HepG2 (cell line): ENCODE measurements around the gene TPSB2.

Experiments
- POLR2AphosphoS5 ChIP-seq: IDR thresholded peaks from 2 replicates; pipeline ENCODE4 v1.6.1; 2012; ENCODE audit warnings: low read depth, low read length
- RFX5 ChIP-seq: IDR thresholded peaks from 2 replicates; pipeline ENCODE4 v1.6.1; 2011; ENCODE audit warnings: low read depth, low read length, improper control_type of control experiment
- ZNF263 ChIP-seq: sonication (generic); formaldehyde crosslinking; IDR thresholded peaks from 2 replicates; pipeline ENCODE4 v1.4.0; 2020; ENCODE audit warnings: missing genetic modification reagents
- TF ChIP-seq, protein P1 (sequence below): sonication (generic); formaldehyde crosslinking; IDR thresholded peaks from 2 replicates; pipeline ENCODE4 v1.4.0; 2020; ENCODE audit warnings: mild to moderate bottlenecking, missing genetic modification reagents
- TF ChIP-seq, protein P2 (sequence below), 2 experiments: IDR thresholded peaks; 2 replicates each; pipeline ENCODE4 v1.6.1; 2011 to 2012; ENCODE audit warnings: low read length in 2 of 2, borderline replicate concordance in 1 of 2, low read depth in 1 of 2, mild to moderate bottlenecking in 1 of 2, moderate library complexity in 1 of 2

DNA sequence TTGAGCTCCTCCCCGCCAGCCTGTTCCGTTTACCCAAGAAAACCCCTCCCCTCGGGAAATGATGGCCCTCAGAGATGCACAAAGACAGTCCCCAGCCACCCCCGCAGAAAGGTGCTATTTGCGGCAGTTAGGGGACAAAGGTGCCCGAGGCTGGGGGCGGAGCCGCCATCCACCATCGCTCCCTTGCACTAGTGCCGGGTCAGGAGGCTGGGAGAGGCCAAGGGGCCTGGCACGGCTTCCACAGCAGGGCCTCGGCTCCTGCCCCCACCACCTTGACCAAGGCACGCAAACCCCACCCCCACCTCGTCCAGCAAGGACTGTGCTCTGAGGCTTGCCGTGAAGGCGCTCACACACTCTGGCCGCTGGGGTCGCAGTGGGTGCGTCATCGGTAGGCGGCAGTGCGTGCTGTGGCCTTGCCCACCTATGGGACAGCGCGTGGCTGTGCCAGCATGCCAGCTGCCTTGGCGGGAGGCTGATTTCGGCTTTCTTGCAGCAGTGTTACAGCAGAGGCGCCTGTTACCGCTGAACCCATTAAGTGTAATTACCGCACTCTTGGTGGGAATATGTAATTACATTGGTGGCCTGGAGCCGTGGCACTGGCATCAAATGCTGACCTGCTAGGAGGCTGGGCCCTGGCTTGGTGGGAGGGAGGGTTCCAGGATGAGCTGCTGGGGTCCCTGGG lies 36.7 kb downstream of the TPSB2 start:
- TF ChIP-seq, protein P1, sequence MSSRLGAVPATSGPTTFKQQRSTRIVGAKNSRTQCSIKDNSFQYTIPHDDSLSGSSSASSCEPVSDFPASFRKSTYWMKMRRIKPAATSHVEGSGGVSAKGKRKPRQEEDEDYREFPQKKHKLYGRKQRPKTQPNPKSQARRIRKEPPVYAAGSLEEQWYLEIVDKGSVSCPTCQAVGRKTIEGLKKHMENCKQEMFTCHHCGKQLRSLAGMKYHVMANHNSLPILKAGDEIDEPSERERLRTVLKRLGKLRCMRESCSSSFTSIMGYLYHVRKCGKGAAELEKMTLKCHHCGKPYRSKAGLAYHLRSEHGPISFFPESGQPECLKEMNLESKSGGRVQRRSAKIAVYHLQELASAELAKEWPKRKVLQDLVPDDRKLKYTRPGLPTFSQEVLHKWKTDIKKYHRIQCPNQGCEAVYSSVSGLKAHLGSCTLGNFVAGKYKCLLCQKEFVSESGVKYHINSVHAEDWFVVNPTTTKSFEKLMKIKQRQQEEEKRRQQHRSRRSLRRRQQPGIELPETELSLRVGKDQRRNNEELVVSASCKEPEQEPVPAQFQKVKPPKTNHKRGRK (CRISPR knock-in tag), result no peak
- TF ChIP-seq ZNF263 (CRISPR knock-in tag) (no peak), RFX5 (no peak), POLR2AphosphoS5 (no peak)
- TF ChIP-seq, protein P2, sequence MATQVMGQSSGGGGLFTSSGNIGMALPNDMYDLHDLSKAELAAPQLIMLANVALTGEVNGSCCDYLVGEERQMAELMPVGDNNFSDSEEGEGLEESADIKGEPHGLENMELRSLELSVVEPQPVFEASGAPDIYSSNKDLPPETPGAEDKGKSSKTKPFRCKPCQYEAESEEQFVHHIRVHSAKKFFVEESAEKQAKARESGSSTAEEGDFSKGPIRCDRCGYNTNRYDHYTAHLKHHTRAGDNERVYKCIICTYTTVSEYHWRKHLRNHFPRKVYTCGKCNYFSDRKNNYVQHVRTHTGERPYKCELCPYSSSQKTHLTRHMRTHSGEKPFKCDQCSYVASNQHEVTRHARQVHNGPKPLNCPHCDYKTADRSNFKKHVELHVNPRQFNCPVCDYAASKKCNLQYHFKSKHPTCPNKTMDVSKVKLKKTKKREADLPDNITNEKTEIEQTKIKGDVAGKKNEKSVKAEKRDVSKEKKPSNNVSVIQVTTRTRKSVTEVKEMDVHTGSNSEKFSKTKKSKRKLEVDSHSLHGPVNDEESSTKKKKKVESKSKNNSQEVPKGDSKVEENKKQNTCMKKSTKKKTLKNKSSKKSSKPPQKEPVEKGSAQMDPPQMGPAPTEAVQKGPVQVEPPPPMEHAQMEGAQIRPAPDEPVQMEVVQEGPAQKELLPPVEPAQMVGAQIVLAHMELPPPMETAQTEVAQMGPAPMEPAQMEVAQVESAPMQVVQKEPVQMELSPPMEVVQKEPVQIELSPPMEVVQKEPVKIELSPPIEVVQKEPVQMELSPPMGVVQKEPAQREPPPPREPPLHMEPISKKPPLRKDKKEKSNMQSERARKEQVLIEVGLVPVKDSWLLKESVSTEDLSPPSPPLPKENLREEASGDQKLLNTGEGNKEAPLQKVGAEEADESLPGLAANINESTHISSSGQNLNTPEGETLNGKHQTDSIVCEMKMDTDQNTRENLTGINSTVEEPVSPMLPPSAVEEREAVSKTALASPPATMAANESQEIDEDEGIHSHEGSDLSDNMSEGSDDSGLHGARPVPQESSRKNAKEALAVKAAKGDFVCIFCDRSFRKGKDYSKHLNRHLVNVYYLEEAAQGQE (IDR thresholded peaks at IDR 0.05; ENCODE audit: borderline replicate concordance in 1 of 2, low read depth in 1 of 2, low read length in 2 of 2), result no peak
